ENCODE data around the gene SLC6A11. TPM values are rescaled to one million over a fixed set of nuclear protein-coding genes. Genes with fewer than 3 reads are reported as not detected.

Gene SLC6A11
- total RNA-seq, 1 experiment from 2014 or later: 1.5 TPM

- Histone ChIP-seq H3K23ac (ENCODE audit: insufficient read length, low read depth, low read length) (no peak overlapping the region), H3K23me2 (ENCODE audit: insufficient read length, low read depth, low read length, poor library complexity, severe bottlenecking) (no peaks in the 10 kb centered on the region), H3K4ac (ENCODE audit: low read depth, low read length) (no peak overlapping the region), H4K5ac (ENCODE audit: insufficient read length, low read depth, low read length) (no peak overlapping the region), H2BK120ac (ENCODE audit: low read depth, low read length, poor library complexity, severe bottlenecking) (no peak overlapping the region), H4K91ac (ENCODE audit: insufficient read length, low read depth, low read length) (no peak overlapping the region), H3K18ac (ENCODE audit: insufficient read length, low read depth, low read length) (no peak overlapping the region), H2BK12ac (ENCODE audit: insufficient read length, low read depth, low read length) (no peak overlapping the region), H2BK20ac (ENCODE audit: low read depth, low read length, poor library complexity, severe bottlenecking) (no peak overlapping the region), H3K9me3 (ENCODE audit: control insufficient read depth, low read depth, low read length) (no peaks in the 10 kb centered on the region), H2AK5ac (ENCODE audit: insufficient read length, low read length) (no peak overlapping the region), H3K56ac (ENCODE audit: insufficient read length, low read depth, low read length) (no peak overlapping the region), H3K79me2 (ENCODE audit: insufficient read depth, low read length) (no peaks in the 10 kb centered on the region), H3K79me1 (ENCODE audit: insufficient read depth, low read depth, low read length, poor library complexity, severe bottlenecking) (no peaks in the 10 kb centered on the region), H3K4me2 (ENCODE audit: insufficient read depth, insufficient read length, low read length) (no peak overlapping the region), H2AFZ (ENCODE audit: low read length) (no peak overlapping the region), H3K4me1 (ENCODE audit: insufficient read depth, low read length) (no peaks in the 10 kb centered on the region), H4K8ac (replicated peaks; ENCODE audit: insufficient read length, low read depth, low read length) (no peak overlapping the region), H2BK15ac (ENCODE audit: low read depth, low read length) (no peak overlapping the region), H3T11ph (ENCODE audit: low read length) (no peak overlapping the region), H2BK5ac (ENCODE audit: insufficient read length, low read length) (no peak overlapping the region), H4K20me1 (ENCODE audit: control insufficient read depth, insufficient read depth, insufficient read length) (no peaks in the 10 kb centered on the region), H3K14ac (ENCODE audit: insufficient read depth, low read length) (no peak overlapping the region), H3K9ac (ENCODE audit: extremely low read depth, insufficient read length, low read length) (no peak overlapping the region), H3K27ac (ENCODE audit: insufficient read length, low read depth, low read length) (no peak overlapping the region), H3K27me3 (ENCODE audit: insufficient read depth, low read length) (no peaks in the 10 kb centered on the region)
- H3K27ac Mint-ChIP-seq: no peak overlapping the region
- DNase-seq: no peak
- no CpG with 5 or more reads among the region's 5 CpGs for WGBS (ENCODE audit: extremely low coverage, insufficient read length, low lambda C conversion rate)
- no peak overlapping the region for H3K4me3 Mint-ChIP-seq
- H3K9me3 Mint-ChIP-seq: no peaks in the 10 kb centered on the region
- H3K27me3 Mint-ChIP-seq (ENCODE audit: low read depth): peaks cover 37% of the 10 kb centered on the region
- H3K4me1 Mint-ChIP-seq: peaks cover 0 to 3% of the 10 kb centered on the region in 2 experiments; a peak in 2 of 4 replicates
- H3K36me3 Mint-ChIP-seq (ENCODE audit: insufficient read depth in 1 of 3, low read depth in 3 of 3): no peaks in the 10 kb centered on the region; a peak in 1 of 7 replicates
- no peak for TF ChIP-seq CTCF (conservative IDR thresholded peaks at IDR 0.05)
Measured at GRCh38 chr3:10962481-10963036, 146.5 kb downstream of the SLC6A11 start.
